CD1c-positive myeloid dendritic cell (primary cell): ENCODE results near the gene THY1.

ENCODE experiments used
- DNase-seq: peaks from one replicate; pipeline ENCODE4 v3.0.0-alpha.2; 2016; ENCODE audit errors: extremely low spot score

Gene THY1

DNA sequence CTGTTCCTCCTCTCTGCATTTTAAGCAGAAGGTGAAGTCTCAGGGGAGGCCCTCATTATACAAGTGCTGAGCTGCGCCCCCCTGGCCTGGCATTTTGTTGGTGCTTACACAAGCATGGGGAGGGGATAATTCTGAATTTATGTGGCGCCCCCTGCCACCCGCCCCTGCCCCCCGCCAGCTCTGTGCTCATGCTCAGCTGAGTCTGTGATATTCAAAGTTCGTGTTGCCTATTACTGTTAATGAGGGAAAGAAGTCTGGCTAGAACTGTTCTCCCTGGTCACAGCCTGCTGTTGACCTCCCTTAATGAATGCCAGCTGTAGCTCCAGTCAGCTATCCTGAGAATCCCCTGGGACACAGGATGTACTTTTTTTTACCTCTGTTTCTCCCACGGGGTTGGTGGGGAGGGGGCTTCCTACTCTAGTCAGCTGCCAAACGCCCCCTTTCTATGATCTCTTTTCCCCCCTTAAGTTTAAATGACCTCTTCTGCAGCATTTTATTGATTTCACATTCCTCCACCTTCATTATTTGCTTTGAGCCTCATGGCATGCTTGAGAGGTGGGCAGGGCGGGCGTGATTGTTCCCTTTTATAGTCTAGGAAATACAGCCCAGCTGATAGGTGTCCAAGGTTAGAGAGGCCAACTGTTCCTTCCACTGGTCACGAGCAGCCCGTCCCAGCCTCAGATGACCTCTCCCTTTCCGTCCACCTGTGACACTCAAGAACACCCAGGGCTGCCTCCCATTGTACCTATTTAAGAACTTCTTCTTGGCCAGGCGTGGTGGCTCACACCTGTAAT lies 53.6 kb downstream of the THY1 start:
- no peak for DNase-seq

DNA sequence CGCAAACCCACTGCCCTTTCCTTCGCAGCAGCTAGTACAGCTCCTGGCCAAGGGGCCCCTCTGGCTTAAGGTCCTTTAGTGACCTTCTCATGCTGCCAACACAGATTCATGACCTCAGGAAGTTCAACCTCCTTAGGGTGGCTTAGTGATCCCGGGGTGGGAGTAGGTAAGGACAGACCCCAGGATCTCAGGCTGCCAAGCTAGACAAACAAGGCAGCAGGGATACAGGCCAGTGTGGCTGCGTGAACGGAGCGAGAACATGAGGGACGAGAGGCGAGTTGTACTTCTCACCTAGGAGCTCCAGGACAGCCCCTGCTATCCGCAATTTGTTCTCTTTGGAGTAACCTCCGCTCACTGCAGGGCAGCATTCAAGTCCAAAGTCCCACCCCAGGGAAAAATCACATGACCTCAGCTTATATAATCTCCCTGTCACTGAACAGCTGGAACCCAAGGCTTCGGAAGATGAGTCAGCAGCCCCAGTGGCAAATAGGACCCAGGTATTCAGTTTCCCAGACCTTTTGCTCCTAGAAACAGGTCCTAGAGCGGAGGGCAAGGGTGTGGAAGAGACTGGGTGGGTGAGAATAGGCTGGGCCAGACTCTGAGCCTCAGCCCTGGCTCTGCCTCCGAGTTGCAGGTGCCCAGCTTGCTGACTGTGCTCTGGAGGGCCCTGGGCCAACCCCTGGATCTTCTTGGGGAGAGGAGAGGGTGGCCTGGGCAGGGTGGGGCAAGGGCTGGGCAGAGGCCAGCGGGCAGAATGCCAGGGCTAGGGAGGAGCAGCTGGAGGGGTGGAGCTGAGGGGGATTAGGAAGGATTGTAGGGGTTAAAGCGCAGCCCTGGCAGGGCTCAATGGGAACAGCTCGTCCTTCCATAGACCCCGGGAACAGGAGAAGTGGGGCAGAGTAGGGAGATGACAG lies 54.6 kb downstream of the THY1 start:
- no peak for DNase-seq

DNA sequence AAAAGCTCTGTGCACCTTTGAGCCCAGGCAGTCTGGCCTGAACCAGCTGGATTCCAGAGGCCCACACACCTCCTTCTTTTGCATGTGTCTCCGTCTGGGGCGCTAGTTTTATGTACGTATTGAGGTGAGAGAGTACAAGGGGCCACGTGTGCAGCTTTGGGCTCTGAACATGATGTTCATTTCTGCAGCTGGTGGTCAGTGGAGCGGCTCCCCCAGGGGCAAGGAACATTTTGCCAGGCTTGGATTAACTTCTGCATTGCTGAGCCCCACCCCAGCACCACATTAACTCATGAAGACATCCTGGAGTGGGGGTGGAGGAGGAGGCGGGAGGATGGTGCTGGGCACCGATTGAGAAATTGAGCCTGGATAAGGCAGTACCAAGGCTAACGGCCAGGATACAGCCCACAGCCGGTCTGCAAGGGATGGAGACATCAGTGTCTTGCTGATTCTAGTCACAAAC lies 55.3 kb downstream of the THY1 start:
- DNase-seq = peak; percentile 42
